NB4 (cell line): ENCODE data around the gene RBMS3.

Source experiments
- CTCF ChIP-seq: IDR thresholded peaks from one replicate; pipeline ENCODE4 v1.5.1; 2012; ENCODE audit warnings: low read depth, low read length
- POLR2A ChIP-seq: IDR thresholded peaks from 2 replicates; pipeline ENCODE4 v1.6.1; 2011; ENCODE audit warnings: mild to moderate bottlenecking; ENCODE audit not compliant: insufficient read length; ENCODE audit errors: extremely low read depth

GRCh38 chr3:29581311-29581710 lies 300.4 kb downstream of the RBMS3 start:
- no peak for TF ChIP-seq POLR2A
- no peak for TF ChIP-seq CTCF
